ENCODE measurements around the gene CLN6.
A peak's percentile ranks its signal among the peaks of the same experiment; 100 is the strongest.
"Not testable (repeated sequence)": the region's sequence is repeated elsewhere in the genome, so short reads cannot be mapped to it uniquely, and the experiment has no call there.

Gene CLN6

DNA sequence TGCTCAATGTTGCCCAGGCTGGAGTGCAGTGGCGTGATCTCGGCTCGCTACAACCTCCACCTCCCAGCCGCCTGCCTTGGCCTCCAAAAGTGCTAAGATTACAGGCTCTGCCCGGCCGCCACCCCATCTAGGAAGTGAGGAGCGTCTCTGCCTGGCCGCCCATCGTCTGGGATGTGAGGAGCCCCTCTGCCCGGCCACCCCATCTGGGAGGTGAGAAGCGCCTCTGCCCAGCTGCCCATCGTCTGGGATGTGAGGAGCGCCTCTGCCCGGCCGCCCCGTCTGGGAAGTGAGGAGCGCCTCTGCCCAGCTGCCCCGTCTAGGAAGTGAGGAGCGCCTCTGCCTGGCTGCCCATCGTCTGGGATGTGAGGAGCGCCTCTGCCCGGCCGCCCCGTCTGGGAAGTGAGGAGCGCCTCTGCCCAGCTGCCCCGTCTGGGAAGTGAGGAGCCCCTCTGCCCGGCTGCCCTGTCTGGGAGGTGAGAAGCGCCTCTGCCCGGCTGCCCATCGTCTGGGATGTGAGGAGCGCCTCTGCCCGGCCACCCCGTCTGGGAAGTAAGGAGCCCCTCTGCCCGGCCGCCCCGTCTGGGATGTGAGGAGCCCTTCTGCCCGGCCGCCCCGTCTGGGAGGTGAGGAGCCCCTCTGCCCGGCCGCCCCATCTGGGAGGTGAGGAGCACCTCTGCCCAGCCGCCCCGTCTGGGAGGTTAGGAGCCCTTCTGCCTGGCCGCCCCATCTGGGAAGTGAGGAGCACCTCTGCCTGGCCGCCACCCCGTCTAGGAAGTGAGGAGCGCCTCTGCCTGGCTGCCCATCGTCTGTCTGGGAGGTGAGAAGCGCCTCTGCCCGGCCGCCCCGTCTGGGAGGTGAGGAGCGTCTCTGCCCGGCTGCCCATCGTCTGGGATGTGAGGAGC, 7.7 kb downstream of the CLN6 start:
- not testable (repeated sequence) for DNase-seq

DNA sequence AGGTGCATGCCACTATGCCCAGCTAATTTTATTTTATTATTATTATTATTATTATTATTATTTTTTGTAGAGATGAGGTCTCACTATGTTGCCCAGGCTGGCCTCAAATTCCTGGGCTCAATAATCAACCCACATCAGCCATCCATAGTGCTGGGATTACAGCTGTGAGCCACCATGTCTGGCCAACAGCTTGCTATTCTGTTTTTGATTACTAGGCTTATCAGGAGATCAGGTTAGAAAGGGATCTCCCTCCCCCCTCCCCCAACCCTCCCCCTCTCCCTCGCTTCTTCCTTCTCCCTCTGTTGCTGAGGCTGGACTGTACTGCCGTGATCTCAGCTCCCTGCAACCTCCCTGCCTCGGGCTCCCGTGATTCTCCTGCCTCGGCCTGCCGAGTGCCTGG, 8.6 kb downstream of the CLN6 start:
- DNase-seq, result no peak

DNA sequence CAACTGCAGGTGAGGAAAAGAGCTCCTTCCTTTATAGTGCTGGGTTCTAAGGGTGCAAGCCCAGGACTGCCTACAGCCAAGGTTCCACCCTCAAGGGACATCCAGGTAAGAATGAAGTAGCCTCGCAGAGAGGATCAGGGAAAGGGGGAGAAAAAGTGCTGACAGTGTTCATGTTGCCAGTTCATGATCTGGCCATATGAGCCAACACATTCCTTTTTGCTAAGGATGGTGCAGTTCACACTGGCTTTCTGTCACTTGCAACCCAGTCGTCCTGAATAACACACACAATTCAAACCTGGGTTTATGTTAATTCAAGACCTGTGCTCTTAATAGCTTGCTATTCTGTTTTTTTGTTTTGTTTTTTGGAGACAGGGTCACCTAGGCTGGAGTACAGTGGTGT, 9.0 kb downstream of the CLN6 start:
- DNase-seq, result no peak

DNA sequence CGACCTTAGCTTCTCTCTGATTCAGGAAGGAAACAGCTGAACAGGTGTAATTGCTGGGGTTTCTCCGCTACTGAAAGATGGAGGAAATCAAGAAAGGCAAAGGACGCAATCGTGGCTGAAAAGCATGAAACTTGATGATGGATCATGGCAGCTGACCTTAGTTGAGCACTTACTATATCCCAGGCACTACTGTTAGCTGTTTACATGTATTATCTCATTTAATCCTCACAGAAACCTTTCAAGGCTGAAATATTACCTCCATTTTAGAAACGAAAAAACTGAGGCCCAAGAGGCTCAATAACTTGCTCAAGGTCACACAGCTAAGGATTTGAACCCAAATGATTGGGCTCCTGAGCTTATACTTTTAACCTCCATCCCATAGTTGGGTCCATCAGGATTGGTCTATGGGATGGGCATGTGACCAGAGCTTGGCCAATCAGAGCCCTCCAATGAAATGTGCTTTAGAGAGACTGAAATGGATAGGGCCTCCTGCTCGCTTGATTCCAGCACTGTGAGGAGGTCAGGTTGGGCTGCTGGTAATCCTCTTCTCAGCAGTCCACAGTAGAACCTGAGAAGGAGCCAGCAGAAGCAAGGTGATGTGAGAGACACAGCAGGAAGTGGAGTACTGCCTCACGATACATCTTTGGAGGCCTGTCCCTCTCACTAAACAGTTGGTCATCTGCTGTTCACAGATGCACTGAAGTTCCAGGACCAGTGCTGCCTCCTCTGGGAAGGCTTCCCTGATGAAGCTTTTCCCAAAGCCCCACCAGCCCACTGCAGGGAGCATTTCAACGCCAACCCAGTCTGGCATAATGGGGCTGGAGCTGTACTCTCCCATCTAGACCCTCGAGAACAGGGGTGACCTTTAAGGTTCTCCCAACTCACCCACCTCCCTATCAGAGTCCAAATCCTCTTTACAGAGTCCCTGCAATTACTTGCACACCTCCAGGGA, 10.4 kb downstream of the CLN6 start:
- DNase-seq, result no peak

- DNase-seq, result no peak
Observed at GRCh38 chr15:68218331-68218730, 11.2 kb downstream of the CLN6 start.

GRCh38 chr15:68217341-68217740, 12.2 kb downstream of the CLN6 start:
- no peak for DNase-seq

DNA sequence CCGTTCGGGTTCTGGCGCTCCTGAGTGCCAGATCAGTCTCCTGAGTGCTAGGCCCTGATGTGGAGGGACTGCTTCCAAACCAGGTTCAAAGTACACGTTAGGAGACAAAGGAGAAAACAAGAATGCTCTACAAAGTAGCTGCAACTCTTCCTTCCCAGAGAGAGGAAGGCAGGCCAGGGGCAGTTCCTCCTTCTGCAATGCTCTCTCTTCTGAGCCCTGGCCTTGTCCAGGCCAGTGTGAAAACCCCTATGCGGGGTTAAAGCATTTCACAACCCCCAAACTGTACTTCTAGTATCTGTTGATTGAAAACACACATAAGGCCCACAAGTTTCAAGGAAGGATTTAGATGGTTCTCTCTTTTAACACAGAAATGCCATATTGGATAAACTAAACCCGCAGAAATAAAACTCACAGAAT, 14.7 kb downstream of the CLN6 start:
- DNase-seq, result peak; percentile 69

GRCh38 chr15:68213991-68214837, 15.3 kb downstream of the CLN6 start:
- no peak for DNase-seq

- not testable (repeated sequence) for DNase-seq
Observed at GRCh38 chr15:68213491-68213845, 16.1 kb downstream of the CLN6 start.

- no peak for DNase-seq
Observed at GRCh38 chr15:68211656-68212320, 17.7 kb downstream of the CLN6 start.

DNA sequence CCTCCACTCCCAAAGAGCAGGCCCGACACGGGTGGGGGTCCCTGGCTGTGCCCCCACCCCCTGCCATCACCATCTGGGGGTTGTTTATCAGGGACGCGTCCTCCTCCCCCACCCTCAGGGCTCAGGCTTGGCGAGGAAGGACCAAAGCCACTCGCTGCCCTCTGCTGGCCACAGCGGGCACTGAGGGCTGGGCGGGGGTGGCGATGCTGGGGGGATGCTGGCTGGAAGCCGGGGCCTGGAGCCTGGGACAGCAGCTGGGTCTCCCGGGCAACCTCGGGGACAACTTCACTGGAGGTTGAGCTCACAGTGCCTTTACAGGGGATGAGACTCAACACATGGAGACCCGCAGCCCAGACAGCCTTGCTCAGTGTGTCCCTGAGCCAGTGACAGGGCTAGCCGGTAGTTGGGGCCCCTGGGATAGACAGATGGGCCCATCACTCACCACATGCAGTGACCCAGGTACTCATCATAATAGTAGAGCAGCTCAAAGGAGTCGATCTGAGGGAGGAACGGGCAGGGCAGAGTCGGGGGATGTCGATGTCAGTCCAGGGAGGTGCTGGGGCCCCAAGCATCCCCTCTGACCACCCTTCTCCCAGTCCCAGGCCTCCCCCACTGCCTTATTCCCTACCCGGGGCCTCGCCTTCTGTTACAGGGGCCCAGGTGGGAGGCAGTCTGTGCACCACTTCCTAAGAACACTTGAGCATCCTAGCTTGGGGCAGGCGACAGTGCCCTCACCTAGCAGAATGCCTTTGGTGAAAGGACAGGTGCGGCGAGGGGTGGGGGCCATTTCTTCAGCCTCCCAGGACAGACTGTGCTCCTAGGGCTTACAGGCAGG, 18.5 kb downstream of the CLN6 start:
- peak; percentile 41 for DNase-seq

DNA sequence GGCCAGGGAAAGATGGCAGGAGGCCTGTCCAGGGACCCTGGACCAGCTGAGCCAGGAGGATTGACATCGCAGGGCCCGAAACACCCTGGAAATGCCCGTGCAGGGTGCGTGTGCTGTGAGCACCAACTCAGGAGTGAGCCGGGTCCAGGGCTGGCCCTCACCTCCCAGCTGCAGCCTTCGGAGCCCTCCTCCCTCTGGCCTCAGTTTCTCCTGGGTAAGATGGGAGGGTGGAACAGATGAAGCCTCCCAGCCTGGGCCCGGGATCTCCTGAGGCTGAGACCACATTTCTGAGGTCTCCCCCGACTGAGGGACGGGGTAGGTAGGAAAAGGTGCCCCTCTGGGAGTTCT, 19.1 kb downstream of the CLN6 start:
- no peak for DNase-seq

- no peak for DNase-seq
Observed at GRCh38 chr15:68209735-68210408, 19.7 kb downstream of the CLN6 start.

GRCh38 chr15:68209272-68209671, 20.3 kb downstream of the CLN6 start:
- DNase-seq, result no peak

- no peak for DNase-seq
Observed at GRCh38 chr15:68208636-68209240, 20.8 kb downstream of the CLN6 start.

DNA sequence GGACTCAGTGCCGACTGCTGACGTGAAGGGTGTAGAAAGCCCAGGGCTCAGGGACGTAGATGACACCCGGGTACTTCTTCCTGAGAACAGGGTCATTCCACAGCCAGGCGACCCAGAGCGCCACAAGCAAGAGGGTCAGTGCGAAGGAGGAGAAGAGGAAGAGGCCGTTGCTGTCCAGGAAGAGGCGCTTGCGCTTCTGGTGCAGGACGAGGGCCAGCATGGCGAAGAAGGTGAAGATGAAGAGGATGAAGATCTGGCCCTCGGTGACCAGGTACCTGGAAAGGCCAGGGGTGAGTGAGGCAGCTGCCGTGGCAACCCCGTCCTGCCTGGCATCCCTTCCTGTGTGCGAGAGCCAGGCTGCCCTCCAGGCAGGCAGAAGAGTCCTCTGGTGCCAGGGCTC, 21.4 kb downstream of the CLN6 start:
- DNase-seq, result no peak

- no peak for DNase-seq
Observed at GRCh38 chr15:68207176-68207935, 22.2 kb downstream of the CLN6 start.

GRCh38 chr15:68206711-68207151, 22.8 kb downstream of the CLN6 start:
- no peak for DNase-seq

DNA sequence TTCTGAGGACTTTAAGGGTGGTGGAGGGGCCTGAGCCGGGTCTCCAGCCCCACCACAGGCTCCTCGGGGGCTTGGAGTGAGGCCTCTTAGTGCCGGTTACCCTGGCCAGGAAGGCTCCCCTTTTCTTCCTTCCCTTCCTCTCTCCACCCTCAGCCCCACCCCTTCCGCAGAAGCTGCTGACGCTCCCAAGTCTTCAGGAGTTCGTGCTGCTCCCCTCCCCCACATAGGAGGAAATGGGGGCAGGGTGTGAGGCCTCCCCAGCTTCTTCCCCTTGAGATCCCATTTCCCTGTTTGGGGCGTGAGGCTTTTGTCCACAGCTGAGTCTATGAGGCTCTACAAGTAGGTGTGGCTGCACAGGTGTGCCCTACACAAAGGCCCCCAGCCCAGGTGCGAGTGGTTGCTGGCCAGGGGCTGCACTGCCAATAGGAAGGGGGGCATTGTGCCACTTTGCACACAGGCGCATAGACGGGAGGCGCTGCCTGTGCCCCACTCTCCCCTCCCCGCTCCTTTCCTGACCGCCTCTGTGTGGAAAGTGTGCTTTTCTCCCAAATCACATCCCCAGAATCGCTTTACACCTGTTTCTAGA, 23.5 kb downstream of the CLN6 start:
- DNase-seq, result peak; percentile 87
